Neuronal stem cell (in vitro differentiated cells): ENCODE results near the gene METRNL.
"Not testable (repeated sequence)": the region's sequence is repeated elsewhere in the genome, so short reads cannot be mapped to it uniquely, and the experiment has no call there.

Experiments
- DNase-seq: peaks from one replicate; pipeline ENCODE4 v3.0.0-alpha.2; 2013; ENCODE audit warnings: low spot score
- H2AFZ ChIP-seq: one replicate; pipeline ENCODE4 v1.6.1; 2013; ENCODE audit warnings: mild to moderate bottlenecking, low read length, inconsistent platforms
- H2AK5ac ChIP-seq: 2 replicates; pipeline ENCODE4 v1.6.1; 2013; ENCODE audit warnings: low read depth, mild to moderate bottlenecking, inconsistent platforms, low read length, moderate library complexity, mixed read lengths
- H2BK120ac ChIP-seq: 2 replicates; pipeline ENCODE4 v1.6.1; 2013; ENCODE audit warnings: low read depth, mild to moderate bottlenecking, inconsistent platforms, low read length, moderate library complexity, mixed read lengths
- H2BK12ac ChIP-seq: one replicate; pipeline ENCODE4 v1.6.1; 2013; ENCODE audit warnings: low read length, inconsistent platforms
- H2BK15ac ChIP-seq: 2 replicates; pipeline ENCODE4 v1.6.1; 2013; ENCODE audit warnings: mild to moderate bottlenecking, low read length, inconsistent platforms, mixed read lengths
- H2BK5ac ChIP-seq: one replicate; pipeline ENCODE4 v1.6.1; 2013; ENCODE audit warnings: inconsistent platforms, mild to moderate bottlenecking, low read length, moderate library complexity
- H3K14ac ChIP-seq: one replicate; pipeline ENCODE4 v1.6.1; 2013; ENCODE audit warnings: low read length, inconsistent platforms
- H3K18ac ChIP-seq: 2 replicates; pipeline ENCODE4 v1.6.1; 2013; ENCODE audit warnings: low read length, inconsistent platforms
- H3K23ac ChIP-seq: 2 replicates; pipeline ENCODE4 v1.6.1; 2013; ENCODE audit warnings: low read depth, mild to moderate bottlenecking, mixed read lengths, low read length, inconsistent platforms; ENCODE audit not compliant: poor library complexity
- H3K27ac ChIP-seq: replicated peaks from 3 replicates; pipeline ENCODE4 v1.5.1; 2013; ENCODE audit warnings: low read length, inconsistent platforms
- H3K27me3 ChIP-seq, 3 experiments: 2 replicates each; pipeline ENCODE4 v1.6.1; 2013; ENCODE audit warnings: low read length in 3 of 3, mild to moderate bottlenecking in 2 of 3, inconsistent platforms in 1 of 3, low read depth in 1 of 3, mixed read lengths in 1 of 3, moderate library complexity in 1 of 3; ENCODE audit not compliant: control insufficient read depth in 3 of 3, insufficient read depth in 3 of 3
- H3K36me3 ChIP-seq, 2 donors: replicated peaks in 1 of 2; 2 replicates each; pipeline ENCODE4 v1.6.1; 2013; ENCODE audit warnings: low read length in 2 of 2; ENCODE audit not compliant: control insufficient read depth in 2 of 2, insufficient read depth in 2 of 2
- H3K4ac ChIP-seq: 2 replicates; pipeline ENCODE4 v1.6.1; 2013; ENCODE audit warnings: inconsistent platforms, mild to moderate bottlenecking, low read length, moderate library complexity
- H3K4me1 ChIP-seq, 2 donors: 1 replicate in 1 of 2; 2 replicates in 1 of 2; pipeline ENCODE4 v1.6.1; 2013; ENCODE audit warnings: low read length in 2 of 2, low read depth in 1 of 2; ENCODE audit not compliant: control insufficient read depth in 2 of 2, insufficient read depth in 1 of 2
- H3K4me2 ChIP-seq: one replicate; pipeline ENCODE4 v1.6.1; 2013; ENCODE audit warnings: mild to moderate bottlenecking, low read length, inconsistent platforms; ENCODE audit not compliant: insufficient read depth, poor library complexity, severe bottlenecking
- H3K4me3 ChIP-seq, 2 donors: 2 replicates each; pipeline ENCODE4 v1.5.1; 2013; ENCODE audit warnings: low read length in 2 of 2, mild to moderate bottlenecking in 2 of 2, inconsistent platforms in 1 of 2, moderate library complexity in 1 of 2
- H3K79me1 ChIP-seq: one replicate; pipeline ENCODE4 v1.6.1; 2013; ENCODE audit warnings: low read depth, mild to moderate bottlenecking, inconsistent platforms, low read length, moderate library complexity
- H3K9ac ChIP-seq: one replicate; pipeline ENCODE4 v1.6.1; 2013; ENCODE audit warnings: mild to moderate bottlenecking, low read depth, low read length, inconsistent platforms; ENCODE audit not compliant: poor library complexity
- H3K9me3 ChIP-seq, 2 donors: replicated peaks in 1 of 2; 2 replicates each; pipeline versions ENCODE3 to v1.6.1; 2013; ENCODE audit warnings: low read length in 2 of 2, mild to moderate bottlenecking in 2 of 2, inconsistent platforms in 1 of 2, low read depth in 1 of 2, mixed read lengths in 1 of 2, moderate library complexity in 1 of 2; ENCODE audit not compliant: control insufficient read depth in 2 of 2, insufficient read depth in 1 of 2
- H4K8ac ChIP-seq: one replicate; pipeline ENCODE4 v1.6.1; 2013; ENCODE audit warnings: low read depth, mild to moderate bottlenecking, inconsistent platforms, low read length, moderate library complexity
- H4K91ac ChIP-seq: one replicate; pipeline ENCODE4 v1.6.1; 2013; ENCODE audit warnings: low read length, low read depth, mild to moderate bottlenecking, inconsistent platforms; ENCODE audit not compliant: poor library complexity
- WGBS, 2 donors: extraction: QIAGEN DNeasy Blood & Tissue Kit; methylation state at CpG; one replicate each; pipeline ENCODE4 v1.1.7; 2013; ENCODE audit warnings: missing lambda C conversion rate in 2 of 2, mixed read lengths in 1 of 2; ENCODE audit not compliant: insufficient read length in 2 of 2, insufficient replicate concordance in 1 of 2; ENCODE audit errors: extremely low coverage in 2 of 2; 5-methylcytosine and 5-hydroxymethylcytosine counted together

The METRNL gene

DNA sequence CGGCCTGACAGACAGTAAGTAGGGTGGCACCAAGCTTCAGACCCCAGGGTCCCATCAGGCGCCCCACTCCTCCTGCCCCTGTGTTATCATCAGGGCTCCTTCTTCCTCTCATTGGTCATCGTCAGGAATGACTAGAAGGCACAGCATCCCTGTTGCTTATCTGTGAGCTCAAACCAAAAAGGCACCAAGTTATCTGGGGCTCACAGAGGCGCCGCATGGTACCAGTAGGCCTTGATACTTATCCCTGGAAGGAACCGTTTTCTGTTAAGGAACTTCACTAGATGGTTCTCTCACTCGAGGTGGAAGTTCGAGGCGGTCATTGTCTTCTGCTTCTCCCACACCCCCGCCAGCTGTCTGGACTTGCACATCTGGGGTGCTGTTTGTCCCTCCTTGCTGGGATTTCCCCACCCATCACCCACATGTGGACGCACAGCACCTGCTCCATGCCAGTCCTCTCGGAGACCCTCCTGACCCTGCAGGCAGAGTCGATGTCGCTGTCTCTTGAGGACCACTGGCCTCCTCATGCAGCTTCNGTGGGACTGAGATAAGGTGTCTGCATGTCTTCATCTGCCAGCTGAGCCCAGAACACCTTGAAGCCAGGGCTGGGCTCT, 52.1 kb downstream of the METRNL start:
- Histone ChIP-seq H4K91ac (no peak overlapping the region), H3K9ac (no peak overlapping the region), H4K8ac (no peak overlapping the region), H3K23ac (peak overlapping the region; percentile 29), H2BK12ac (no peak overlapping the region), H2AFZ (no peak overlapping the region), H2AK5ac (no peak overlapping the region), H2BK120ac (no peak overlapping the region), H3K14ac (no peak overlapping the region), H3K4ac (no peak overlapping the region), H3K4me1 (no peaks in the 10 kb centered on the region), H3K9me3 (peaks cover 0 to 12% of the 10 kb centered on the region in 2 donors), H3K4me2 (no peak overlapping the region), H3K27me3 (peaks cover 0 to 15% (median 0%) of the 10 kb centered on the region in 3 experiments), H3K18ac (peak overlapping the region; percentile 15), H3K79me1 (no peaks in the 10 kb centered on the region), H3K4me3 (no peak overlapping the region), H3K36me3 (no peaks in the 10 kb centered on the region), H2BK15ac (no peak overlapping the region), H2BK5ac (no peak overlapping the region), H3K27ac (no peak overlapping the region)
- no CpG with 5 or more reads among the region's 14 CpGs for WGBS, 2 donors
- no peak for DNase-seq

DNA sequence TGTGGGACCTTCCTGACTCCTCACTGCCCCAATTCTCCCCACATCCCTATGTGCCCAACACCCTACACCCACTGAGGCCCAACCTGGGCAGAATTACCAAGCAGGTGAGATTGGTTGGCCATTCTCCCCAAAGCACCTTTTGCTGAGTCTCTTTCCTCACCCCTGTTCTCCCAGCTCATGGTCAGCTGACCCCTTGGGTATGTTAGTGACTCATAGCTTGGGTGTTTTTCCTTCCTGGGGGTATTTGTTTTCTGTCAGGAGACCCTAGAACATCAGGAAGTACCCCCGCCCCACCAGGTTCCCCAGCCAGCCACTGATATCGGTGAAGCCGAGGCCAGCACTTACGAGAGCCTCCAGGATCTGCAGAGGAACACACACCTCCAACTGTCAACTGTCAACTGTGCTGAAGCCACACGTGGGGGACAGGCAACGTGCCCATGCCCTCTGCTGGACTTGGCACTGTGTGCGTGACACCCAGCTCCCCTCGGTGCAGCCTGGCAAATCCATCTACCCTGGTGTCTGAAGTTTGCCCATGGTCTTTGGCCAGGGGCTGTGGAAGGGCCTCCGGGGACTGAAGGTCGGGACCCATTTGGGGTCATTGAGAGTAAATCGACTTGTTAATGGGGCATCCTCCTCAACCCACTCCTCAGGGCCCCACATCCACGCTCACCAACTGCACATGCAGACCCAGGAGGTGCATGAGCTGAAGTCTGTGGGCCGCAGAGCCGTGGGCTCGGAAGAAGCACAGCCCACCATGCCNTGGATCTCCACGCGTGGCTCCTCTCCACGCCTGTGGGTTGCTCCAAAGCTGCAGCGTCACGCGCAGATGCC, 53.1 kb downstream of the METRNL start:
- no peak overlapping the region for H4K91ac ChIP-seq
- no peak overlapping the region for H4K8ac ChIP-seq
- H3K14ac ChIP-seq, result no peak overlapping the region
- no peak overlapping the region for H3K4me2 ChIP-seq
- H3K9me3 ChIP-seq, result peaks cover 0 to 14% of the 10 kb centered on the region in 2 donors
- H3K4ac ChIP-seq, result no peak overlapping the region
- no peak overlapping the region for H3K23ac ChIP-seq
- H3K36me3 ChIP-seq, result no peaks in the 10 kb centered on the region
- H2BK12ac ChIP-seq, result no peak overlapping the region
- H2BK120ac ChIP-seq, result no peak overlapping the region
- DNase-seq, result no peak
- peaks cover 0 to 18% (median 0%) of the 10 kb centered on the region in 3 experiments for H3K27me3 ChIP-seq
- no peak overlapping the region for H2AFZ ChIP-seq
- H3K18ac ChIP-seq, result no peak overlapping the region
- no peak overlapping the region for H2AK5ac ChIP-seq
- WGBS, 2 donors, result no CpG with 5 or more reads among the region's 21 CpGs
- H3K27ac ChIP-seq, result no peak overlapping the region
- H3K9ac ChIP-seq, result no peak overlapping the region
- no peaks in the 10 kb centered on the region for H3K4me1 ChIP-seq
- no peak overlapping the region for H3K4me3 ChIP-seq
- no peaks in the 10 kb centered on the region for H3K79me1 ChIP-seq
- no peak overlapping the region for H2BK5ac ChIP-seq
- no peak overlapping the region for H2BK15ac ChIP-seq

DNA sequence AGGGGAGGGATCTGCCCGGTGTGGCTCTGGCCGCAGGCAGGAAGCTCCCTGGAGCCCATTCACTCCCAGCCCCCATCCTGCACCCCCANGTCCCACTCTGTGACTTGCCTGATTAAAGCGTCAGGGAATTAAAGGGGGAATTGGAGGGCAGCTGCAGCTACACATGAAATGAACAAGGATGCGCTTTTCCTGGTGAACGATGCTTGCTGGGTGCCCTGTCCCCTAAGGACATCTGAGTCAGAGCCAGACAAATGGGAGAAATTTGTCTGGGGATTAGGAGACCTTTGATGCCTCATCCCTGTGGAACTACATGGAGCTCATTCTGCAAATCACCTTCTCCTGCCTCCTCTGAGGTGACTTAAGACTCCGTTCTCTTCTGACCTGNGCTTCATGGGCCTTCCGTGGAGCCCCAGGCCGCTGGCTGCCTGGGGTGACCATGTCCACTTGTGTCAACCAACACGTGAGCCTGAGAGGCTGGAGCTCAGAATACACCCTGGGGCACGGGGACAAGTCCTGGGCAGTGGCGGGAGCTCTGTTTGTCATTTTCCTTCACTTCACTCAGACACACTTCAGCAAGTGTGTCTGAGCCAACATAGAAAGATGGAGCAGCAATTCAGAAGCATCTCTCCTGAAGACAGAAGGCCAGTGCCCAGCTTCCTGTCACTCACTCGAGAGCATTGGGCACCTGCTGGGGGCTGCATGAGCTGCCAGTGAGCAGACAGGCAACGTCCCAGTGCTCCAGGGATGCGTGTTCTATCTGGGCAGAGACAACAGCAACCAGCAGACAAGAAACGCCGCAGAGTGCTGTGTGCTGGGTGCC, 54.1 kb downstream of the METRNL start:
- no peak overlapping the region for H3K4me3 ChIP-seq
- H3K27ac ChIP-seq, result no peak overlapping the region
- no peak overlapping the region for H2AK5ac ChIP-seq
- no peak overlapping the region for H3K23ac ChIP-seq
- no peak overlapping the region for H2BK12ac ChIP-seq
- H3K4me1 ChIP-seq, result no peaks in the 10 kb centered on the region
- H2BK15ac ChIP-seq, result no peak overlapping the region
- H2BK120ac ChIP-seq, result no peak overlapping the region
- peak overlapping the region; percentile 24 for H2BK5ac ChIP-seq
- peaks cover 0 to 19% of the 10 kb centered on the region in 2 donors for H3K9me3 ChIP-seq
- no peak overlapping the region for H3K14ac ChIP-seq
- no peak overlapping the region for H4K91ac ChIP-seq
- DNase-seq, result no peak
- H4K8ac ChIP-seq, result no peak overlapping the region
- no CpG with 5 or more reads among the region's 16 CpGs for WGBS, 2 donors
- H3K4me2 ChIP-seq, result no peak overlapping the region
- no peak overlapping the region for H3K9ac ChIP-seq
- H3K79me1 ChIP-seq, result no peaks in the 10 kb centered on the region
- H3K27me3 ChIP-seq, result peaks cover 0 to 27% (median 0%) of the 10 kb centered on the region in 3 experiments
- no peak overlapping the region for H3K4ac ChIP-seq
- H2AFZ ChIP-seq, result no peak overlapping the region
- no peak overlapping the region for H3K18ac ChIP-seq
- no peaks in the 10 kb centered on the region for H3K36me3 ChIP-seq

DNA sequence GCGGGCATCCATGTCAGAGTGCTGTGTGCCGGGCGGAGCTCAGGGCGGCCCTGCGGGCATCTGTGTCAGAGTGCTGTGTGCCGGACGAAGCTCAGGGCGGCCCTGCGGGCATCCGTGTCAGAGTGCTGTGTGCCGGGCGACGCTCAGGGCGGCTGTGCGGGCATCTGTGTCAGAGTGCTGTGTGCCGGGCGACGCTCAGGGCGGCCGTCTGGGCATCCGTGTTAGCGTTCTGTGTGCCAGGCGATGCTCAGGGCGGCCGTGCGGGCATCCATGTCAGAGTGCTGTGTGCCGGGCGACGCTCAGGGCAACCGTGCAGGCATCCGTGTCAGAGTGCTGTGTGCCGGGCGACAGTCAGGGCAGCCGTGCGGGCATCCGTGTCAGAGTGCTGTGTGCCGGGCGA, 55.0 kb downstream of the METRNL start:
- not testable (repeated sequence) for H3K4me2 ChIP-seq, H3K79me1 ChIP-seq, H2AFZ ChIP-seq, H3K23ac ChIP-seq, H3K9ac ChIP-seq, H3K4me1 ChIP-seq, H2BK12ac ChIP-seq, H3K4ac ChIP-seq, H2AK5ac ChIP-seq, H2BK15ac ChIP-seq, H3K14ac ChIP-seq, H3K27ac ChIP-seq, H3K36me3 ChIP-seq, H4K91ac ChIP-seq, H2BK5ac ChIP-seq, H3K18ac ChIP-seq, H2BK120ac ChIP-seq, DNase-seq, H4K8ac ChIP-seq, H3K4me3 ChIP-seq
- no CpG with 5 or more reads among the region's 38 CpGs for WGBS, 2 donors
- peaks cover 0 to 22% of the 10 kb centered on the region in 2 donors for H3K9me3 ChIP-seq
- H3K27me3 ChIP-seq, result peaks cover 0 to 27% (median 0%) of the 10 kb centered on the region in 3 experiments
